GM18526 (cell line): ENCODE data around the gene CYBA.

Experiments used
- POLR2A ChIP-seq: IDR thresholded peaks from 3 replicates; pipeline ENCODE4 v1.6.1; 2011; ENCODE audit not compliant: insufficient read length; ENCODE audit errors: extremely low read depth

Gene CYBA

DNA sequence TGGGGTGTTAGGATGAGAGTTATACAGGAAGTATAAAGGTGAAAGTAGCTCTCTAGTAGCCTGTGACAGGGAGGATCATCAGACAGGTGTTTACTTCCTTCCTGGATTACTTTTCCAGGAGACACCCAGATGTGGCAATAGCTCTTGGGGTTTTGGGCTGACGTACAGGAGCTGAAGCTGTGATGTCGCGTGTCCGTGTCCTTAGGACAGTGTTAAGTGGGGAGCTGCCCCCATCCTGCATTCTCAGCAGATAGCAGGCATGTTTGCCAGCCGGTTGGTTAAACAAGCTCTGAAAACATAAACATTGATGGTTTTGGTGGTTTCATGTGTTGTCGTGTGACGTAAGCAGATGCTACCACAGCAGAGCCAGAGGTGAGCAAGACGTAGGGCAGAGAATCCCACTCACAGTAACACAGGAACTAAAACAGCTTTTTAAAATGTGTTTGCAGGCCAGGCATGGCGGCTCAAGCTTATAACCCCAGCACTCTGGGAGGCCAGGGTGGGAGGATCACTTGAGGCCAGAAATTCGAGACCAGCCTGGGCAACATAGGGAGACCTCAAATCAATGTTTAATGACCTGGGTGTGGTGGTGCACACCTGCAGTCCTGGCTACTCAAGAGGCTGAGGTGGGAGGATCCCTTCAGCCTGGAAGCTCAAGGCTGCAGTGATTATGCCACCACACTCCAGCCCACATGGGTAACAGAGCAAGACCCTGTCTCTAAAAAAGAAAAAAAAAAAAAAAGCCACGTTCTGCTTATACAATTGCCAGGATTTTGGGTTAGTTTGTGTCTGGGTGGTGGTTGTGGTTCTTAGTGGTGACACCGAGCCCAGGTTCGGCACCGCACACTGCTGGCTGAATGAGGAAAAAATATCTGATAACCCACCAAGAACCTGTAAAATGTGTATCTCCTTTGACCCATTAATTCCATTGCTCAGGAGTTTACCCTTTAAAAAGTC, 30.7 kb downstream of the CYBA start:
- TF ChIP-seq POLR2A, result no peak

GRCh38 chr16:88618956-88619667, 31.7 kb downstream of the CYBA start:
- no peak for TF ChIP-seq POLR2A

DNA sequence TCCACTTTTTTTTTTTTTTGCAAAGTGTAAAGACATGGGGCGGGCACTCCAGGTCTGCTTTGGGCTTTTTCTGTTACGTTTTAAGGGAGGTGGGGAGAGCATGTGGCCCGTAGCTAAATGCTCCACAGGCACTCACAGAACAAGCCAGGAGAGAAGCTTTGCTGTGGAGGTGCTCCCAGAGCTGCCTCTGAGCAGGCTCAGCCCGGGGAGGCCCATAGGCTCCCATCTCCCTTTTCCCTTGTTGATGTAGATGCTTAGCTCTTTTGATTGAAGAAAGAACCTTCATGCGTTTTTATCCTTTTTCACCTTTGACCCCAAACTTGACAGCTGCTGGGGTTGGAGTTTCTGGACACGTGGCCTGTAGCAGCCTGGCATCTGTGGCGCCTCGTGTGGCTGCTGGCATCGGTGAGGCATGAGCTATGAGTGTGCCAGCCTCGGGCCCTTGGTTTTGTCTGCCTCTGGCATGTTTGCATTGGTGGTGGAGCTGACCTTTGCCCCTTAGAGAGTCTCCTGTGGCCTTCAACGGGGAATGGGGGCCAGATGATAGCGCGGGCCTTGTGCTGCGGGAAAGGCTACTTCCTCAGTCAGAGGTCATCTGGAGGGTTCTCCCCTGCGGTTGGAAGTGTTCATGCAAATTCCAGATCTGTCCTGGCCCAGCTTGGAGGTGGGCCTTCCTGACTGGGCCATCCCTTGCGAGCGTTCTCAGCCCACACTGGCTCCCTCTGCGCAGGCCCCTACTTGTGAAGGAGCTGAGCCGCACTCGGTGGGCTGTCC, 32.5 kb downstream of the CYBA start:
- no peak for TF ChIP-seq POLR2A

DNA sequence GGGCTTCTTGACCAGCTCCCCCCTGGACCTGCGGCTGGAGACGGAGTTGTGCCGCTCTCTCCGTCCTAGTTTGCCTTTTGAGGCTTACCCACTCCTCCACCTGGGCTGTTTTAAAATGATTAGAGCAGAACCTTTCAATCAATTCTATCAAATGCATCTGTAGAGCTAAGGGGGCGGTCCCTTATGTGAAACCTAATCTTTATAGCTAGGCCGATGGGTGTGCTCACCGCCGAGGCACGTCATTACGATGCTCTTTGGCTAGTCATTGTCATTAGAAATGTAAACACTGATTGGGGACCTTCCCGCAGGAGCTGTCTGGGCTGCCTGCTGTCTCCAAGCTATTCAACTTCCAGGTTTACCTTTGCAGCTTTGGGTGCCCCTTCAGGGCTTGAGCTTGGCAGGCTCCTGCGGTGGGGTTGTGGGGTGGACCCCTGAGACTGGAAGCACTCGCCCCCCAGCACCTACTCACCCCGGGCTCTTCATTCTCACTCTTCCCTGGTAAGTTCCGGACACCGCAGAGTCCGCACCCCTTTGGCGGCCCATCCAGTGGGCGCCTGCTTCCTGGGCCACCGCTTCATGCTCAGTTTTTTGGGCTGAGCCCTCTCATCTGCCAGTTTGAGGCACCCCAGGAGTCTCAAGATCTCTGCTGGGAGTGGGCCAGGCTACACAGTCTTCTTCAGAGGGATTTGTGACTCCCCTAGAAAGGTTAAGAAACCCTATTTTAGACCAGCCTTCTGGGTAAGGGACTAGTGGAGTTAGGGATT, 33.4 kb downstream of the CYBA start:
- no peak for TF ChIP-seq POLR2A

DNA sequence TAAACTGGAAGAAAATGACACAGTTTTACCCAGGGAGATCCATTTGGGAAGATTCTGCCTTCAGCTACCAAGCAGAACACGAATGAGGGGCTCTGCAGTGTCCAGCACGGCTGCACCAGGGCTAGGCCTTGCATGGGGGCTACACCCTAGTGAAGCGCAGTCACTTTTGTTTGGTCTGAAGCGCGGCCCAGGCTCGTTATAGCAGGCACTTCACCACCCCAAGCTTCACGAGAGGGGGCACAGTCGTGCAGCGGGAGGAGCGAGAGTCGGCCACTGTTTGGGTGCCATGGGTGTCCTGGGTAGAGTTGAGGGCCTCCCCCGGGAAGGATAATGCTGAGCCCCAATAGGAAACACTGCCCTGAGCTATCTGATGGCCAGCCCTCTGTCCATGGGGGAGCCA, 34.1 kb downstream of the CYBA start:
- no peak for TF ChIP-seq POLR2A

GRCh38 chr16:88616320-88616719, 34.5 kb downstream of the CYBA start:
- TF ChIP-seq POLR2A, result no peak

DNA sequence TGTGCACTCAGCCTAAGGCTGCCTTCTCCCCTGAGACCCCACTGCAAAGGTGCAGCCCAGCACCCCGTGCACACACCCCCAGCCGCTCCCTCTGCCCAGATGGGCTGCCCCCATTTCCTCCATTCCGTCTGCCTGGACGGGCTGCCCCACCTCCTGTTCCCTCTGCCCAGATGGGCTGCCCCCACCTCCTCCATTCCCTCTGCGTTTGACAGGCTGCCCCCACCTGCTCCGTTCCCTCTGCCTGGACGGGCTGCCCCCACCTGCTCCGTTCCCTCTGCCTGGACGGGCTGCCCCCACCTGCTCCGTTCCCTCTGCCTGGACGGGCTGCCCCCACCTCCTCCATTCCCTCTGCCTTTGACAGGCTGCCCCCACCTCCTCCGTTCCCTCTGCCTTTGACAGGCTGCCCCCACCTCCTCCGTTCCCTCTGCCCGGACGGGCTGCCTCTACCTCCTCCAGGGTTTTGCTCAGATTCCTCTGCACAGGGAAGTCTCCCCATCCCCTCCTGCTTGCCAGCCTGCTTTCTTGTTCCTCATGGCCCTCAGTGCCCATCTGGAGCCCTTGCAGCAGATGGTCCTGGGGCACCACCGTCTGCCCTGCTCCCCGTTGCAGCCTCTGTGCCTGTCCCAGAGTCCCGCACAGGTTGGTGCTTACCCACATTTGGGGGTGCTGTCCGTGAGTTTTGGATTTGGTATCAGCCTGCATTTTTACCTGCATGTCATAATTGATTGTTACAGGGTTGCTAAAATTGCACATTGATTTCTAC, 35.9 kb downstream of the CYBA start:
- no peak for TF ChIP-seq POLR2A

- no peak for TF ChIP-seq POLR2A
Measured at GRCh38 chr16:88613911-88614817, 36.7 kb downstream of the CYBA start.

DNA sequence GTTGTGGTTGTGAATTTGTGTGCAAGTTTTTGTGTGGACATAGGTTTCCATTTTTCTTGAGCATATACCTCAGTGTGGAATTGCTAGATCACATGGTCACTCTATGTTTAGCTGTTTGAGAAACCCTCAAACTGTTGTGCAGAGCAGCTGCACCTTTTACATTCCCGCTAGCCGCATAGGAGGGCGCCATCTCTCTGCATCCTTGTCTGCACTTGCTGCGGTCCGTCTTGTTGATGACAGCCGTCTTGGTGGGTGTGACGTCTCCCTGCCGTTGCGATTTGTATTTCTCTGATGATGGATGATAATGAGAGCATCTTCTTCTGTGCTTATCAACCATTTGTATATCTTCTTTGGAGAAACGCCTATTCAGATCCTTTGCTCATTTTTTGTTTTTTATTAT, 37.6 kb downstream of the CYBA start:
- TF ChIP-seq POLR2A, result no peak

- no peak for TF ChIP-seq POLR2A
Measured at GRCh38 chr16:88610909-88611812, 39.7 kb downstream of the CYBA start.

DNA sequence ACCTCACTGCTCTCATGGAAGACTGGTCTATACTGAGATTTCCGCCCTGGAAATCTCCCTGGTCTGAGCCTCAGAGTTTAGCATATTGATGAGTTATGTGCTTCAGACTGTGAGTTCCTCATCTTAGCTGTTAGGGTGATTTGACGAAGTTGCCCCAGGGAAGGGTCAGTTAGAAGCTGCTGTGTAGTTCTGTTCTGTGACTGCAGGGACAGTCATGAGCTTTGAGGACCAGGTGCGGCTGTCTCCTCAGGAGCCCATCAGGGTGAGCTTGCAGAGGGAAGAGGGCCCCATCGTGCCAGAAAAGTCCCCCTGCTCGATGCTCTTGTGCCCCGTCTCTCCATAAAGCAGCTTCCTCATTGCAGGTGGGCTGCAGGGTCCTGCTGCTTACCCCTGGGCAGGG, 40.8 kb downstream of the CYBA start:
- no peak for TF ChIP-seq POLR2A

- TF ChIP-seq POLR2A, result no peak
Measured at GRCh38 chr16:88608076-88608475, 42.8 kb downstream of the CYBA start.
